OCI-LY3 (cell line): ENCODE measurements around the gene RPRML.

ENCODE experiments used
- CTCF ChIP-seq: fragments of 200-600, 300-600 bp; sonication (generic); IDR thresholded peaks from 2 replicates; pipeline ENCODE4 v1.5.1; 2014; ENCODE audit warnings: antibody characterized with exemption, low read length, low read depth
- EZH2phosphoT487 ChIP-seq: fragments of 200-600 bp; shearing (Covaris generic); IDR thresholded peaks from 2 replicates; pipeline ENCODE4 v1.6.1; 2018; ENCODE audit warnings: antibody characterized with exemption, mixed run types, low read depth

- no peak for TF ChIP-seq CTCF
- TF ChIP-seq EZH2phosphoT487: no peak
Observed at GRCh38 chr17:46929413-46929812, 49.6 kb downstream of the RPRML start.
